K562 (cell line): Measurements from ENCODE around the gene PRDM16. TPM values are rescaled to one million over a fixed set of nuclear protein-coding genes. Genes with fewer than 3 reads are reported as not detected.
A peak's percentile ranks its signal among the peaks of the same experiment; 100 is the strongest.

Experiments used
- ATAC-seq: fragments of 200-7000 bp; cut with Tn5 transposase; 3 replicates; pipeline ENCODE4 v1.9.1; 2020; ENCODE audit warnings: moderate library complexity
- BruUV-seq: library from RNA; stranded (reverse); fragments of 400-500 nt; replicated peaks from 2 replicates; lab custom pipeline; 2021; lab: Mats Ljungman, UMichigan
- CTCF ChIA-PET: fragments of 300-600 bp; formaldehyde crosslinking; extraction: SDS; loops from one replicate; lab custom pipeline; 2021; ENCODE audit warnings: low intra/inter-chr PET ratio; lab: Yijun Ruan, JAX
- POLR2A ChIA-PET: fragments of 300-600, 350-650 bp; sonication (Branson Sonifier 250); formaldehyde crosslinking; extraction: SDS; loops from one replicate; lab custom pipeline; 2021; ENCODE audit warnings: antibody characterized with exemption, inconsistent platforms; lab: Yijun Ruan, JAX
- DNase-seq, 4 experiments: peaks; one replicate each; pipeline versions ENCODE4 v3.0.0 to v3.0.0-alpha.2; 2011 to 2018; ENCODE audit warnings: low spot score in 3 of 4, mixed read lengths in 3 of 4; ENCODE audit errors: extremely low read depth in 1 of 4
- FAIRE-seq: peaks from 2 replicates; lab custom pipeline; 2011; peaks lifted over from hg19 to GRCh38; lab: Jason Lieb, UNC
- H2AFZ ChIP-seq: 2 replicates; pipeline ENCODE4 v1.6.0; 2011; ENCODE audit warnings: low read depth, low read length, control low read depth, inconsistent platforms
- H3K27ac ChIP-seq: fragments of 200-600 bp; 3 replicates; pipeline ENCODE4 v1.8.0; 2011; ENCODE audit warnings: low read depth, mild to moderate bottlenecking, control low read depth, inconsistent platforms, low read length, moderate library complexity, mixed read lengths; ENCODE audit errors: extremely low read depth
- H3K27me3 ChIP-seq, 2 experiments: fragments of 300-600 bp in 1 of 2; 2 replicates in 1 of 2; 3 replicates in 1 of 2; pipeline versions ENCODE4 v1.6.0 to v1.8.0; 2011; ENCODE audit warnings: inconsistent platforms in 2 of 2, low read length in 2 of 2, mild to moderate bottlenecking in 1 of 2, mixed read lengths in 1 of 2, moderate library complexity in 1 of 2; ENCODE audit not compliant: control insufficient read depth in 2 of 2, insufficient read depth in 2 of 2
- H3K36me3 ChIP-seq: fragments of 300-600 bp; 3 replicates; pipeline ENCODE4 v1.8.0; 2011; ENCODE audit warnings: mild to moderate bottlenecking, low read length, inconsistent platforms; ENCODE audit not compliant: control insufficient read depth, insufficient read depth
- H3K4me1 ChIP-seq, 2 experiments: fragments of 200-600 bp in 1 of 2; replicated peaks in 1 of 2; 2 replicates in 1 of 2; 3 replicates in 1 of 2; pipeline versions ENCODE4 v1.5.1 to v1.8.0; 2011; ENCODE audit warnings: inconsistent platforms in 2 of 2, low read length in 2 of 2, mild to moderate bottlenecking in 1 of 2, mixed read lengths in 1 of 2, moderate library complexity in 1 of 2; ENCODE audit not compliant: control insufficient read depth in 2 of 2, insufficient read depth in 2 of 2
- H3K4me2 ChIP-seq: 2 replicates; pipeline ENCODE4 v1.6.1; 2011; ENCODE audit warnings: low read length, control low read depth, inconsistent platforms, mixed read lengths; ENCODE audit not compliant: insufficient read depth
- H3K4me3 ChIP-seq: fragments of 200-600 bp; sonication (generic), shearing (Covaris generic); 2 replicates; pipeline ENCODE4 v1.5.1; 2016; ENCODE audit warnings: control low read depth, inconsistent platforms
- H3K79me2 ChIP-seq: fragments of 200-600 bp; 3 replicates; pipeline ENCODE4 v1.8.0; 2011; ENCODE audit warnings: low read length, inconsistent platforms; ENCODE audit not compliant: control insufficient read depth, insufficient read depth
- H3K9ac ChIP-seq, 2 experiments: 2 replicates each; pipeline versions ENCODE4 v1.6.0 to v1.6.1; 2011; ENCODE audit warnings: low read depth in 2 of 2, low read length in 2 of 2, control low read depth in 1 of 2, inconsistent platforms in 1 of 2, mild to moderate bottlenecking in 1 of 2, mixed read lengths in 1 of 2; ENCODE audit not compliant: insufficient read depth in 1 of 2
- H3K9me1 ChIP-seq: one replicate; pipeline ENCODE4 v1.6.0; 2011; ENCODE audit warnings: inconsistent platforms, mild to moderate bottlenecking, low read length, moderate library complexity; ENCODE audit not compliant: control insufficient read depth, insufficient read depth
- H3K9me3 ChIP-seq: replicated peaks from 2 replicates; pipeline ENCODE4 v1.5.1; 2011; ENCODE audit warnings: low read depth, low read length, inconsistent platforms; ENCODE audit not compliant: control insufficient read depth, insufficient read depth
- H4K20me1 ChIP-seq: replicated peaks from 2 replicates; pipeline ENCODE4 v1.6.1; 2011; ENCODE audit warnings: low read length, inconsistent platforms, mixed read lengths; ENCODE audit not compliant: control insufficient read depth, insufficient read depth
- DDX20 ChIP-seq: fragments of 450-650 bp; IDR thresholded peaks from 2 replicates; pipeline ENCODE4 v1.6.1; 2016; ENCODE audit warnings: missing genetic modification characterization, low read depth, mild to moderate bottlenecking, missing compliant biosample characterization, moderate library complexity
- E2F3 ChIP-seq: fragments of 250-450 bp; sonication (Bioruptor Pico); IDR thresholded peaks from 2 replicates; pipeline ENCODE4 v1.4.0; 2020; ENCODE audit warnings: mild to moderate bottlenecking
- GTF2F1 ChIP-seq: IDR thresholded peaks from 2 replicates; pipeline ENCODE4 v1.6.1; 2011; ENCODE audit warnings: low read depth, low read length, improper control_type of control experiment
- HINFP ChIP-seq: fragments of 450-650 bp; conservative IDR thresholded peaks from 2 replicates; pipeline ENCODE4 v1.6.1; 2016; ENCODE audit warnings: missing genetic modification characterization, low read depth, mild to moderate bottlenecking, control low read depth, missing compliant biosample characterization
- HOMEZ ChIP-seq: fragments of 250-450 bp; sonication (Bioruptor Pico); IDR thresholded peaks from 2 replicates; pipeline ENCODE4 v1.4.0; 2020; ENCODE audit warnings: mild to moderate bottlenecking, moderate library complexity
- SMARCE1 ChIP-seq: fragments of 450-650 bp; IDR thresholded peaks from 2 replicates; pipeline ENCODE4 v1.7.1; 2016; ENCODE audit warnings: mild to moderate bottlenecking
- TEAD4 ChIP-seq, 2 experiments: sonication (generic) in 1 of 2; formaldehyde crosslinking in 1 of 2; IDR thresholded peaks; 2 replicates each; pipeline versions ENCODE4 v1.6.1 to v1.8.0; 2012 to 2022; ENCODE audit warnings: borderline replicate concordance in 1 of 2, inconsistent platforms in 1 of 2, low read length in 1 of 2, mild to moderate bottlenecking in 1 of 2, missing genetic modification reagents in 1 of 2
- ZFX ChIP-seq: sonication (generic); formaldehyde crosslinking; IDR thresholded peaks from 2 replicates; pipeline ENCODE4 v1.8.0; 2022; ENCODE audit warnings: mild to moderate bottlenecking, missing genetic modification reagents, moderate library complexity
- ZNF146 ChIP-seq: IDR thresholded peaks from one replicate; pipeline ENCODE4 v1.6.1; 2018; ENCODE audit warnings: missing compliant biosample characterization; ENCODE audit not compliant: unreplicated experiment
- ZNF224 ChIP-seq: sonication (generic); formaldehyde crosslinking; IDR thresholded peaks from 2 replicates; pipeline ENCODE4 v1.8.0; 2022; ENCODE audit warnings: mild to moderate bottlenecking, missing genetic modification reagents
- ZNF512 ChIP-seq: IDR thresholded peaks from 2 replicates; pipeline ENCODE4 v1.6.1; 2016; ENCODE audit warnings: missing genetic modification characterization, missing compliant biosample characterization
- WGBS: fragments of 100-300 bp; shearing (Covaris generic); methylation state at CpG from one replicate; pipeline ENCODE4 v1.1.6; 2016; ENCODE audit warnings: low coverage, mixed read lengths; ENCODE audit not compliant: insufficient coverage; ENCODE audit errors: missing lambda C conversion rate; 5-methylcytosine and 5-hydroxymethylcytosine counted together
- in situ Hi-C: fragments of 300-500 bp; cut with MboI; formaldehyde crosslinking; loops from 4 replicates; pipeline ENCODE4 v1.15.0; 2018; ENCODE audit warnings: inconsistent platforms, mixed read lengths
- intact Hi-C: fragments of 100-400 bp; cut with micrococcal nuclease; formaldehyde crosslinking; loops from 2 replicates; pipeline ENCODE4 v1.14.2; 2022
- polyA plus RNA-seq, 8 experiments: library from polyadenylated mRNA; depleted of rRNA in 4 of 8; stranded (reverse) in 5 of 8; unstranded in 3 of 8; fragments of >200 nt; fragmentation: Nextera tagmentation in 2 of 8; fragmentation: Illumina TruSeq in 1 of 8; extraction: Ambion mirVana in 2 of 8; extraction: Trizol in 1 of 8; gene quantifications; 2 replicates each; pipeline versions ENCODE4 v1.2.1 to v1.2.3, GENCODE V29; 2011 to 2014; ENCODE audit warnings: inconsistent platforms in 1 of 8, missing spikeins in 1 of 8
- total RNA-seq, 7 experiments: library from RNA; depleted of rRNA in 6 of 7; stranded (reverse); fragments of >200 nt in 6 of 7; fragmentation: Illumina TruSeq in 2 of 7; extraction: Trizol in 2 of 7; gene quantifications; 2 replicates each; pipeline versions ENCODE4 v1.2.1 to v1.2.3, GENCODE V29; 2011 to 2021; ENCODE audit warnings: low replicate concordance in 1 of 7

The PRDM16 gene
- total and polyA plus RNA-seq, 9 of the 15 experiments (the other 6 are each of a cell fraction or from before 2014, with no cell fraction given): 0.10 to 0.27 TPM; not detected in 7

DNA sequence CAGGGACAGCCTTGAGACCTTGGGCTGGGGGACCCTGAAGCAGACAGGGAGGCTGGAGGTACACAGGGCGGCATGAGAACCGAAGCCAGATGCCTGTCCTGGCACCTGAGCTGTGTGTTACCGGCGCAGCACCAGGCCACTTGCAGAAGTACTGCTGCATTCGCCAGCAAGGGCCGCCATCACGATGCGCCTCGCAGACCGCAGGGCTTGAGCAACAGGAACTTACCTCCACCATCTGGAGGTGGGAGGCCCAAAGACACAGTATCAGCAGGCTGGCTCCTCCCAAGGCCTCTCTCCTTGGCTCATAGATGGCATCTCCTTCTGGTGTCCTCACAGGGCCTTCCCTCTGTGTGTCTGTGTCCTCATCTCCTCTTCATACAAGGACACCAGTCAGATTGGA, 90.1 kb downstream of the PRDM16 start:
- ATAC-seq (peak; percentile 27; the same call in 1 of the 3 replicates), DNase-seq (no peak), FAIRE-seq (no peak)
- no TSS peak for BruUV-seq
- no peaks in the 10 kb centered on the region for H3K9me3 ChIP-seq
- H3K4me2 ChIP-seq: no peak overlapping the region
- WGBS: 9% methylated on average over 10 of the region's 10 CpGs
- TF ChIP-seq ZNF512 (tag): no peak
- TF ChIP-seq HOMEZ (CRISPR knock-in tag): no peak
- no peak for TF ChIP-seq TEAD4 (IDR thresholded peaks at IDR 0.05; ENCODE audit: low read length)
- no peak for TF ChIP-seq TEAD4 (CRISPR knock-in tag; IDR thresholded peaks at IDR 0.05; ENCODE audit: borderline replicate concordance)
- TF ChIP-seq ZFX (CRISPR knock-in tag): no peak
- TF ChIP-seq HINFP: no peak
- no peak for TF ChIP-seq ZNF224
- no peak for TF ChIP-seq E2F3 (CRISPR knock-in tag)
- TF ChIP-seq ZNF146: no peak
- TF ChIP-seq GTF2F1: no peak
- TF ChIP-seq SMARCE1: no peak
- no peak for TF ChIP-seq DDX20 (tag)
- no peak overlapping the region; a peak in 1 of 4 replicates for H3K9ac ChIP-seq
- ChIA-PET CTCF (no interaction called here), POLR2A (interaction anchor here (0.6 kb wide), 1 partner anchor 97 kb away, joined by 4 read pairs; no protein-coding TSS in a partner anchor)
- 0 out of 2 replicates have a peak, but pooled peaks cover 23% of the 10 kb centered on the region for H4K20me1 ChIP-seq
- H3K9me1 ChIP-seq: no peaks in the 10 kb centered on the region
- H2AFZ ChIP-seq: no peak overlapping the region
- H3K4me3 ChIP-seq: no peak overlapping the region
- in situ Hi-C loops (no loop called here), intact Hi-C loops (no loop called here)
- H3K36me3 ChIP-seq: no peaks in the 10 kb centered on the region
- peaks cover 41 to 85% of the 10 kb centered on the region in 2 experiments for H3K27me3 ChIP-seq
- no peaks in the 10 kb centered on the region for H3K79me2 ChIP-seq
- H3K27ac ChIP-seq: no peak overlapping the region
- no peaks in the 10 kb centered on the region for H3K4me1 ChIP-seq
